H9 (cell line): Measurements from ENCODE around the gene KCNMB2. TPM values are rescaled to one million over a fixed set of nuclear protein-coding genes. Genes with fewer than 3 reads are reported as not detected.

Experiments
- DNase-seq: peaks from one replicate; pipeline ENCODE4 v3.0.0-alpha.2; 2017
- H2AFZ ChIP-seq: one replicate; pipeline ENCODE4 v1.6.1; 2013; ENCODE audit warnings: mild to moderate bottlenecking, low read length, control low read depth, moderate library complexity
- H2AK5ac ChIP-seq: 2 replicates; pipeline ENCODE4 v1.6.1; 2013; ENCODE audit warnings: low read length, control low read depth, mixed read lengths; ENCODE audit not compliant: insufficient read length
- H2BK120ac ChIP-seq: one replicate; pipeline ENCODE4 v1.6.1; 2013; ENCODE audit warnings: low read depth, mild to moderate bottlenecking, low read length, control low read depth, inconsistent platforms; ENCODE audit not compliant: poor library complexity, severe bottlenecking
- H2BK12ac ChIP-seq: 2 replicates; pipeline ENCODE4 v1.6.1; 2013; ENCODE audit warnings: low read length, control low read depth, mixed read lengths, low read depth; ENCODE audit not compliant: insufficient read length
- H2BK15ac ChIP-seq: 2 replicates; pipeline ENCODE4 v1.6.1; 2013; ENCODE audit warnings: low read depth, low read length, control low read depth
- H2BK20ac ChIP-seq: one replicate; pipeline ENCODE4 v1.6.1; 2013; ENCODE audit warnings: low read depth, mild to moderate bottlenecking, low read length, control low read depth, inconsistent platforms; ENCODE audit not compliant: poor library complexity, severe bottlenecking
- H2BK5ac ChIP-seq: 2 replicates; pipeline ENCODE4 v1.6.1; 2013; ENCODE audit warnings: low read length, control low read depth, mixed read lengths; ENCODE audit not compliant: insufficient read length
- H3K14ac ChIP-seq: 2 replicates; pipeline ENCODE4 v1.6.1; 2013; ENCODE audit warnings: low read length, control low read depth; ENCODE audit not compliant: insufficient read depth
- H3K18ac ChIP-seq: 2 replicates; pipeline ENCODE4 v1.6.1; 2013; ENCODE audit warnings: low read depth, mild to moderate bottlenecking, mixed read lengths, low read length, control low read depth; ENCODE audit not compliant: insufficient read length
- H3K23ac ChIP-seq: 2 replicates; pipeline ENCODE4 v1.6.1; 2013; ENCODE audit warnings: low read length, control low read depth, mixed read lengths, low read depth; ENCODE audit not compliant: insufficient read length
- H3K23me2 ChIP-seq: 2 replicates; pipeline ENCODE4 v1.6.1; 2013; ENCODE audit warnings: low read depth, mild to moderate bottlenecking, mixed read lengths, low read length, control low read depth; ENCODE audit not compliant: insufficient read length, poor library complexity, severe bottlenecking
- H3K27ac ChIP-seq: 2 replicates; pipeline ENCODE4 v1.5.1; 2013; ENCODE audit warnings: low read length, control low read depth, mixed read lengths, low read depth; ENCODE audit not compliant: insufficient read length
- H3K27me3 ChIP-seq: 2 replicates; pipeline ENCODE4 v1.6.1; 2013; ENCODE audit warnings: low read length, control low read depth, inconsistent platforms; ENCODE audit not compliant: insufficient read depth
- H3K4ac ChIP-seq: 2 replicates; pipeline ENCODE4 v1.6.1; 2013; ENCODE audit warnings: low read depth, mild to moderate bottlenecking, control low read depth, inconsistent platforms, low read length, moderate library complexity
- H3K4me1 ChIP-seq: 2 replicates; pipeline ENCODE4 v1.6.1; 2013; ENCODE audit warnings: low read length, control low read depth, inconsistent platforms; ENCODE audit not compliant: insufficient read depth
- H3K4me2 ChIP-seq: 2 replicates; pipeline ENCODE4 v1.6.1; 2013; ENCODE audit warnings: low read length, control low read depth, mixed read lengths; ENCODE audit not compliant: insufficient read length, insufficient read depth
- H3K56ac ChIP-seq: 2 replicates; pipeline ENCODE4 v1.6.1; 2013; ENCODE audit warnings: low read depth, mild to moderate bottlenecking, mixed read lengths, low read length, control low read depth; ENCODE audit not compliant: insufficient read length
- H3K79me1 ChIP-seq: 2 replicates; pipeline ENCODE4 v1.6.1; 2013; ENCODE audit warnings: low read depth, mild to moderate bottlenecking, moderate library complexity, low read length, control low read depth, inconsistent platforms; ENCODE audit not compliant: insufficient read depth, poor library complexity, severe bottlenecking
- H3K79me2 ChIP-seq: 2 replicates; pipeline ENCODE4 v1.6.1; 2013; ENCODE audit warnings: low read length, control low read depth, inconsistent platforms; ENCODE audit not compliant: insufficient read depth
- H3K9ac ChIP-seq: 2 replicates; pipeline ENCODE4 v1.6.1; 2013; ENCODE audit warnings: low read length, control low read depth, mixed read lengths; ENCODE audit not compliant: insufficient read length; ENCODE audit errors: extremely low read depth
- H3K9me3 ChIP-seq: one replicate; pipeline ENCODE4 v1.6.1; 2013; ENCODE audit warnings: low read depth, low read length, inconsistent platforms; ENCODE audit not compliant: control insufficient read depth
- H3T11ph ChIP-seq: one replicate; pipeline ENCODE4 v1.6.1; 2013; ENCODE audit warnings: mild to moderate bottlenecking, low read length, control low read depth, inconsistent platforms
- H4K20me1 ChIP-seq: one replicate; pipeline ENCODE4 v1.6.1; 2013; ENCODE audit not compliant: control insufficient read depth, insufficient read length, insufficient read depth
- H4K5ac ChIP-seq: 2 replicates; pipeline ENCODE4 v1.6.1; 2013; ENCODE audit warnings: low read depth, mild to moderate bottlenecking, mixed read lengths, low read length, control low read depth; ENCODE audit not compliant: insufficient read length
- H4K8ac ChIP-seq: replicated peaks from 2 replicates; pipeline ENCODE4 v1.6.1; 2013; ENCODE audit warnings: low read length, control low read depth, mixed read lengths, low read depth; ENCODE audit not compliant: insufficient read length
- H4K91ac ChIP-seq: 2 replicates; pipeline ENCODE4 v1.6.1; 2013; ENCODE audit warnings: low read depth, mild to moderate bottlenecking, moderate library complexity, mixed read lengths, low read length, control low read depth; ENCODE audit not compliant: insufficient read length
- H3K27ac Mint-ChIP-seq, 3 experiments: 2 replicates in 2 of 3; 3 replicates in 1 of 3; pipeline ENCODE4 v1.8.0; 2020 to 2021; ENCODE audit warnings: mixed read lengths in 3 of 3, mild to moderate bottlenecking in 1 of 3, moderate library complexity in 1 of 3
- H3K27me3 Mint-ChIP-seq: 2 replicates; pipeline ENCODE4 v1.8.0; 2021; ENCODE audit warnings: low read depth, mild to moderate bottlenecking, moderate library complexity, mixed read lengths
- H3K36me3 Mint-ChIP-seq, 3 experiments: 2 replicates in 2 of 3; 3 replicates in 1 of 3; pipeline ENCODE4 v1.8.0; 2020 to 2021; ENCODE audit warnings: low read depth in 3 of 3, mixed read lengths in 3 of 3; ENCODE audit not compliant: insufficient read depth in 1 of 3
- H3K4me1 Mint-ChIP-seq, 2 experiments: 2 replicates each; pipeline ENCODE4 v1.8.0; 2020; ENCODE audit warnings: mixed read lengths in 2 of 2
- H3K4me3 Mint-ChIP-seq, 2 experiments: 2 replicates in 1 of 2; 3 replicates in 1 of 2; pipeline ENCODE4 v1.8.0; 2020 to 2021; ENCODE audit warnings: mild to moderate bottlenecking in 2 of 2, mixed read lengths in 2 of 2, moderate library complexity in 1 of 2
- H3K9me3 Mint-ChIP-seq, 2 experiments: 2 replicates in 1 of 2; 3 replicates in 1 of 2; pipeline ENCODE4 v1.8.0; 2020; ENCODE audit warnings: mild to moderate bottlenecking in 2 of 2, mixed read lengths in 2 of 2, moderate library complexity in 1 of 2
- WGBS: extraction: QIAGEN DNeasy Blood & Tissue Kit; methylation state at CpG from one replicate; pipeline ENCODE4 v1.1.7; 2013; ENCODE audit warnings: missing lambda C conversion rate, low lambda C conversion rate, mixed read lengths; ENCODE audit not compliant: insufficient read length; ENCODE audit errors: extremely low coverage; 5-methylcytosine and 5-hydroxymethylcytosine counted together
- total RNA-seq: library from RNA; stranded (reverse); gene quantifications from 2 replicates; pipeline ENCODE4 v1.2.1, GENCODE V29; 2021
- TF ChIP-seq, protein P1 (sequence below): fragments of 200-600 bp; sonication (generic); conservative IDR thresholded peaks from 3 replicates; pipeline ENCODE4 v1.8.0; 2021; ENCODE audit warnings: antibody characterized with exemption, mild to moderate bottlenecking

The KCNMB2 gene
- total RNA-seq, 1 experiment from 2014 or later: not detected

GRCh38 chr3:178623666-178624255 lies 87.5 kb downstream of the KCNMB2 start:
- no peak for DNase-seq
- Histone ChIP-seq H3K9ac (no peak overlapping the region), H3K79me2 (no peaks in the 10 kb centered on the region), H2AK5ac (no peak overlapping the region), H3K14ac (no peak overlapping the region), H3K27me3 (no peaks in the 10 kb centered on the region), H3K4me1 (no peaks in the 10 kb centered on the region), H2BK15ac (no peak overlapping the region), H4K5ac (no peak overlapping the region), H3K4ac (no peak overlapping the region), H2BK5ac (no peak overlapping the region), H3K9me3 (no peaks in the 10 kb centered on the region), H2BK12ac (no peak overlapping the region), H3K18ac (no peak overlapping the region), H3K23ac (no peak overlapping the region), H3K23me2 (no peaks in the 10 kb centered on the region), H2BK120ac (no peak overlapping the region), H2AFZ (no peak overlapping the region), H3K79me1 (no peaks in the 10 kb centered on the region), H3K27ac (no peak overlapping the region), H4K8ac (no peak overlapping the region), H4K20me1 (no peaks in the 10 kb centered on the region), H2BK20ac (no peak overlapping the region), H3K56ac (no peak overlapping the region), H3T11ph (no peak overlapping the region), H4K91ac (no peak overlapping the region), H3K4me2 (no peak overlapping the region)
- Mint-ChIP-seq H3K27me3 (no peaks in the 10 kb centered on the region), H3K36me3 (no peaks in the 10 kb centered on the region), H3K9me3 (no peaks in the 10 kb centered on the region), H3K4me1 (peaks cover 0 to 7% of the 10 kb centered on the region in 2 experiments; a peak in 2 of 4 replicates), H3K4me3 (no peak overlapping the region), H3K27ac (no peak overlapping the region; a peak in 1 of 7 replicates)
- WGBS: no CpG with 5 or more reads among the region's 3 CpGs
- TF ChIP-seq, protein P1, sequence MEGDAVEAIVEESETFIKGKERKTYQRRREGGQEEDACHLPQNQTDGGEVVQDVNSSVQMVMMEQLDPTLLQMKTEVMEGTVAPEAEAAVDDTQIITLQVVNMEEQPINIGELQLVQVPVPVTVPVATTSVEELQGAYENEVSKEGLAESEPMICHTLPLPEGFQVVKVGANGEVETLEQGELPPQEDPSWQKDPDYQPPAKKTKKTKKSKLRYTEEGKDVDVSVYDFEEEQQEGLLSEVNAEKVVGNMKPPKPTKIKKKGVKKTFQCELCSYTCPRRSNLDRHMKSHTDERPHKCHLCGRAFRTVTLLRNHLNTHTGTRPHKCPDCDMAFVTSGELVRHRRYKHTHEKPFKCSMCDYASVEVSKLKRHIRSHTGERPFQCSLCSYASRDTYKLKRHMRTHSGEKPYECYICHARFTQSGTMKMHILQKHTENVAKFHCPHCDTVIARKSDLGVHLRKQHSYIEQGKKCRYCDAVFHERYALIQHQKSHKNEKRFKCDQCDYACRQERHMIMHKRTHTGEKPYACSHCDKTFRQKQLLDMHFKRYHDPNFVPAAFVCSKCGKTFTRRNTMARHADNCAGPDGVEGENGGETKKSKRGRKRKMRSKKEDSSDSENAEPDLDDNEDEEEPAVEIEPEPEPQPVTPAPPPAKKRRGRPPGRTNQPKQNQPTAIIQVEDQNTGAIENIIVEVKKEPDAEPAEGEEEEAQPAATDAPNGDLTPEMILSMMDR: no peak
